NCI-H2029 treated with DMSO at 0.1 percent for 48 hours (cell line): ENCODE measurements around the gene ELOVL2.
"Not testable (repeated sequence)": the region's sequence is repeated elsewhere in the genome, so short reads cannot be mapped to it uniquely, and the experiment has no call there.

ENCODE experiments used
- DNase-seq: peaks from one replicate; lab custom pipeline; 2025; lab: John Stamatoyannopoulos, UW

ELOVL2 gene

GRCh38 chr6:11021003-11021402 is 23.1 kb downstream of the ELOVL2 start:
- peak; percentile 26 for DNase-seq

DNA sequence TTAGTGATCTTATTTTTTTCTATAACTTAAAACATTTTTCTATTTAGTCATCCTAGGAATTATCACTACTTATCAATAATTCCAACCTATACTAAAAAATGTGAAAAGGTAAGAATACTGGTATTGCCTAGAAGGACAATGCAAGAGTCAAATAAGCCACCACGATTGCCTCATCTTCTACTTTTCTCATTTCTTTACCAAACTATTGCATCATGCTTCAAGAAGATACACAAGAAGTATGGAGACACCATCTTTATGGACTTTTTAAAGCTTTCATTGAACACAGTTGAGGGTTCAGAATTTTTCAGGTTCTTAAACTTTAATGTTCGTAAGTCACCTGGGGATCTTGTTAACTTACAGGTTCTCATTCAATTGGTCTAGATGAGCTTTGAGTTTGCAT is 25.9 kb downstream of the ELOVL2 start:
- no peak for DNase-seq

DNA sequence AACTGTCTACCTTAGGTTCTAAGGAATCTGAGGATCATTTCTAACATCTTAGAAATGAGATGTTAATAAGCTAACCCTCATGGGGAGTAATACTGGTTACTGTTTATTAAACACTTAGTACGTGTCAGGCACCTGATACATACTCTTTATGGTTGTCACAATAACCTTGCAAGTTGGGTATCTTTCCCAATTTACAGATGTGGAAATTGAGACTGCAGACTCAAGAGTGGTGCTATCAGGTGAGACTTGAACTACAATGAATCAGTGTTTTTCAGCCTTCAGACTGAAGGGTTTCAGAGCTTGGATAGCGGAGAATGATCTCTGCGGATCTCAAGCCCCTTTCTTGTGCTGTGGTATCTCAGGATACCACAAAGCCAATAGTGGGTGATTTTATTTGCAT is 27.0 kb downstream of the ELOVL2 start:
- no peak for DNase-seq

- DNase-seq = no peak
Observed at GRCh38 chr6:11016452-11016851, 27.7 kb downstream of the ELOVL2 start.

- no peak for DNase-seq
Observed at GRCh38 chr6:11015102-11015501, 29.0 kb downstream of the ELOVL2 start.

- DNase-seq = no peak
Observed at GRCh38 chr6:11013721-11014070, 30.4 kb downstream of the ELOVL2 start.

DNA sequence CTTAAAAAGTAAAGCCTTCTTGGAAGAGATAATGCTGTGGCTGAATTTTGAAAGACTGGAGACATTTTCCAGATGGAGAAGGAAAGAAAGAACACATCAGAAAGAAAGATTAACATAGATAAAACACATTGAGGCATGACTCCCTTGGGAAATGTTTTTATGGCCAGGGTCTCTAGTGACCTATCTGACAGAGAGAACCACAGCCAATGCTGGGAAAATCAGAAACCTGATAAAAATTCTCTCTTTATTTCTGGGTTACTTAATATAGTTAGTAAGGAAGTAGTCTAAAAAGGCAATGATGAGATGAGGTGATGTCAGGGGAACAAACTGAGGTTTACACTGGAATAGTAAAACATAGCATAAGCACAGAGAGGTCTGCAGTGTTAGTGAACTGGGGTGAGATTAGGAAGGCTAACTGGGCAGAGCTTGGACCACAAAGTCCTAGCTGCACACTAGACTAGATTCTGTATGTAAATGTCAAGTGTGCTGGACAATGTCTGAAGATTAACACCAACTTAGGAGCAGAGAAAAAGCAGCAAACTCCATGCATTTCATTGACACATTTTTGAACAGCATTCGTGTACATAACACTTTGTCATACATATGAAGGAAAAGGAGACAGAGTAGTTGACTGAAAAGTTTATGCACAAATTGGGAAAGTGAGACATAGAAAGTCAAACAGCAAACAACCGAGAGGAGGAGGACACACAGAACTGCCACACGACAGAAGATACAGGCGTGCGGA is 31.0 kb downstream of the ELOVL2 start:
- no peak for DNase-seq

DNA sequence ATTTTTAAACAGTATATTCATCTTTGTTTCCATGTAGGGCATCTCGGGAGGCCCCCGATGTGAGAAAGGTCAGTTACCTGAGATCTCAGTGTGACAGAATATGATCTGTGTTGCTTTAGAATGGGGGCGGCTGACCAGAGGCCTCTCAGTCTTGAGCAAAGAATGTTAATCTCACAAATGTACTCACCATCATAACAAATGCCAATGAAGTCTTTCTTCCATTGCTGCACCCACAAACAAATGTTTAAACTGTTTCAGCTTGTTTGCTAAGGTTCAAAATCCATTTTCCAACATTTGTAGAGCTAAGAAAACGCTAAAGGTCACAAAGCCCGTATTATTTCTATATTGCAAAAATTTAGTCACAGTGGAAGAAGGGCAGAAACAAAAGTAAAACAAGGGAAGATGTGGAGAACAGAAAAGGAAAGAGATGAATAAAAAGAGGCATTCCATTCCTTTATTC is 31.8 kb downstream of the ELOVL2 start:
- DNase-seq = no peak

GRCh38 chr6:11011787-11012234 is 32.3 kb downstream of the ELOVL2 start:
- no peak for DNase-seq

DNA sequence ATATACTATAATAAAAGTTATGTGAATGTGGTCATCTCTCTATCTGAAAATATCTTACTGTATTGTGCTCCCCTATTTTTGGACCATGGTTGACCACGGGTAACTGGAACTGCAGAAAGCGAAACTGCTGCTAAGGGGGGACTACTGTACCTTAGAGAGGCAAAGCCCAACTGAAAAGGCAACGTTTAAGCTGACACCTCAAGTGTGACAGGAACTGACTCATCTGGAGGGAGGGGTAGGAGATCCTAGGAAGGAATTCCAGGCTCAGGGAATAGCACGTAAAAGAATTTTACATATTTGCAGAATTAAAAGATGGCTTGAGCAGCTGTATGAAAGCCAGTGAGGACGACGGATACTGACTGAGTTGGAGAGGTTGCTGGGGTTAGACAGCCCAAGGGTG is 34.8 kb downstream of the ELOVL2 start:
- DNase-seq = no peak

GRCh38 chr6:11008821-11009220 is 35.3 kb downstream of the ELOVL2 start:
- DNase-seq = no peak

GRCh38 chr6:11007715-11008608 is 36.1 kb downstream of the ELOVL2 start:
- DNase-seq = no peak

GRCh38 chr6:11006061-11006460 is 38.0 kb downstream of the ELOVL2 start:
- DNase-seq = no peak

GRCh38 chr6:11003297-11003696 is 40.8 kb downstream of the ELOVL2 start:
- DNase-seq = not testable (repeated sequence)

DNA sequence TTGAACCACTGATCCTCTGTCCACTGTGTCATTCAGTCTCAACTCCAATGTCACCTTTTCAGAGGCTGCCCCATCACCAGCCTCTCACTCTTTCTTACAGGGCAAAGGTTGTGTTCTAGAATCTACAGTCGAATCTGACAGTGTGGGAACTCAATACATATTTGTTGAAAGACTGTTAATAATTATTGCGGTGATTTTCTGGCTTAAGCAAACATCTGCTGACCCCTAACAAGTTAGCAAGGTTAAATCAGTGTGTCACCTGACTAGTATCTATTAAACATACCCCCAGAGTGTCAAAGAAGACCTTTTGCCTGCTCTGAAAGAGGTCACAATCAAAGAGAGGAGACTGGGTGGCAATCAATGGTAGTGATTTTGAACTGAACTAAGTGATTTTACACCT is 41.9 kb downstream of the ELOVL2 start:
- no peak for DNase-seq

DNA sequence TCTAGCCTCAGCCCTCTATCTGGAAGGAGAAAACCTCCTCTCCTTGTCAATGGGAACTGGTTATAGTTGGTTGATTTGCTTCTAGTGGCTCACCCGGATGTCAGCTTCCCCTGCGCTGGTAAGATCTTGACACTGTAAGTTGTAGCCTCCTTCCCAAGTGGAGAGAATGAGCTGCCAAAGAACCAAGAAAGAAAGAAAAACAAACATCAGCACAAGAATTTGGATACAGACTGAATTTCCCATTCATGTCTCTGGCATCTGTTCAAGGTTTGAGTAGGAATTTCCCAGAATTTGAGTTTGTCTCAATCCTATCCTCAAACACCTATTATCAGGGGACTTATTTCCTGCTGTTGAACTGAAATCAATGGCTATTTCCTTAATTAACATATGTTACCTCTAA is 44.1 kb downstream of the ELOVL2 start:
- DNase-seq = no peak

GRCh38 chr6:10995114-10995707 is 48.9 kb downstream of the ELOVL2 start:
- DNase-seq = no peak

DNA sequence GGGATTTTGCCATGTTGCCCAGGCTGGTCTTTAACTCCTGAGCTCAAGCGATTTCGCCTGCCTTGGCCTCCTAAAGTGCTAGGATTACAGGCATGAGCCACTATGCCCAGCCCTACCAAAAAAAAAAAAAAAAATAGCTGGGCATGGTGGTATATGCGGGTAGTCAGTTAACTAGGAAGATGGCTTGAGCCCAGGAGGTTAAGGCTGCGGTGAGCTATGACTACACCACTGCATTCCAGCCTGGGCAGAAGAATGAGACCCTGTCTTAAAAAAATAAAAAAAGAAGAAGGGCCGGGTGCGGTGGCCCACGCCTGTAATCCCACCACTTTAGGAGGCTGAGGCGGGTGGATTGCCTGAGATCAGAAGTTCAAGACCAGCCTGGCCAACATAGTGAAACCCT is 50.2 kb downstream of the ELOVL2 start:
- no peak for DNase-seq

DNA sequence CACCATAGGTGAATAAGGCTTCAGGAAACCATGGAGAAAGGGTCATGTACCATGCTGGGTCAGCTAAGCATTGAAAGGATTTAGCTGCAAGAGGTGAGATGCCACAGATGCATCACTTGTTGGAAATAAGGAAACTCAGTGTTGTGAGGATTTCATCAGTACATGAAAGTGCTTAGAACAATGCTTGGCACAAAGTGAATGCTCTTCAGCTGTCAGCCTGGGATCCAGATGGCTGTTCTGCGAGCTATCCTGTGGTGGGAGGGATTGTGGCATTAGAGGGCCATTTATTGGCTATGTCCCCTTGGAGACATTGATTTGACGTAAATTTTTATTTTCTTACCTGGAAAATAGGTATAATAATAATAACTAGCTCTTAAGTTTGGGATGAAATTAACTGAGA is 53.0 kb downstream of the ELOVL2 start:
- no peak for DNase-seq

- DNase-seq = no peak
Observed at GRCh38 chr6:10989587-10989986, 54.5 kb downstream of the ELOVL2 start.

DNA sequence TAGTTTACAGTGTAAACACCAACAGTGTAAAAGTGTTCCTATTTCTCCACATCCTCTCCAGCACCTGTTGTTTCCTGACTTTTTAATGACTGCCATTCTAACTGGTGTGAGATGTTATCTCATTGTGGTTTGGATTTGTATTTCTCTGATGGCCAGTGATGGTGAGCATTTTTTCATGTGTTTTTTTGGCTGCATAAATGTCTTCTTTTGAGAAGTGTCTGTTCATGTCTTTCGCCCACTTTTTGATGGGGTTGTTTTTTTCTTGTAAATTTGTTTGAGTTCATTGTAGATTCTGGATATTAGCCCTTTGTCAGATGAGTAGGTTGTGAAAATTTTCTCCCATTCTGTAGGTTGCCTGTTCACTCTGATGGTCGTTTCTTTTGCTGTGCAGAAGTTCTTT is 59.1 kb downstream of the ELOVL2 start:
- not testable (repeated sequence) for DNase-seq

- no peak for DNase-seq
Observed at GRCh38 chr6:10981409-10981808, 62.7 kb downstream of the ELOVL2 start.

GRCh38 chr6:10979603-10980002 is 64.5 kb downstream of the ELOVL2 start:
- DNase-seq = no peak
